K562 (cell line): Measurements from ENCODE around the gene OTOP3. TPM values are rescaled to one million over a fixed set of nuclear protein-coding genes. Genes with fewer than 3 reads are reported as not detected.
A peak's percentile ranks its signal among the peaks of the same experiment; 100 is the strongest.

ENCODE experiments used
- CCNT2 ChIP-seq: IDR thresholded peaks from 2 replicates; pipeline ENCODE4 v1.6.1; 2011; ENCODE audit warnings: borderline replicate concordance, low read depth, mild to moderate bottlenecking, moderate library complexity, mixed read lengths, low read length; ENCODE audit not compliant: insufficient read length; ENCODE audit errors: extremely low read depth
- CHCHD3 ChIP-seq: fragments of 250-450 bp; sonication (Bioruptor Pico); IDR thresholded peaks from 2 replicates; pipeline ENCODE4 v2.1.2; 2022; ENCODE audit warnings: mild to moderate bottlenecking
- CHD4 ChIP-seq: fragments of 200-600 bp; sonication (generic); IDR thresholded peaks from 3 replicates; pipeline ENCODE4 v1.6.1; 2012; ENCODE audit warnings: low read depth, mild to moderate bottlenecking, mixed read lengths, low read length, inconsistent platforms; ENCODE audit not compliant: insufficient read depth, insufficient replicate concordance, poor library complexity, severe bottlenecking
- CREBBP ChIP-seq: IDR thresholded peaks from one replicate; pipeline ENCODE4 v1.6.1; 2012; ENCODE audit warnings: low read depth, mild to moderate bottlenecking, control low read depth, inconsistent platforms, low read length
- GABPA ChIP-seq: fragments of 200-800 bp; sonication (Bioruptor generic); conservative IDR thresholded peaks from 2 replicates; pipeline ENCODE4 v1.6.1; 2016; ENCODE audit warnings: low read depth, missing genetic modification characterization, missing compliant biosample characterization
- JUND ChIP-seq, 2 experiments: IDR thresholded peaks; 2 replicates in 1 of 2; 3 replicates in 1 of 2; pipeline ENCODE4 v1.6.1; 2011; ENCODE audit warnings: borderline replicate concordance in 2 of 2, low read depth in 2 of 2, low read length in 2 of 2, improper control_type of control experiment in 1 of 2, missing biosample characterization in 1 of 2, missing genetic modification characterization in 1 of 2, missing genetic modification reagents in 1 of 2
- KAT2B ChIP-seq: IDR thresholded peaks from one replicate; pipeline ENCODE4 v1.6.1; 2012; ENCODE audit warnings: low read depth, mild to moderate bottlenecking, control low read depth, inconsistent platforms, low read length, moderate library complexity
- KDM5B ChIP-seq: fragments of 200-600 bp; sonication (generic); IDR thresholded peaks from 2 replicates; pipeline ENCODE4 v1.6.1; 2012; ENCODE audit warnings: low read depth, mild to moderate bottlenecking, moderate library complexity, low read length, control low read depth, inconsistent platforms; ENCODE audit not compliant: insufficient replicate concordance
- LEF1 ChIP-seq: fragments of 450-650 bp; IDR thresholded peaks from 2 replicates; pipeline ENCODE4 v1.6.1; 2016; ENCODE audit warnings: mild to moderate bottlenecking
- NRF1 ChIP-seq, 2 experiments: fragments of 450-650 bp; IDR thresholded peaks in 1 of 2; conservative IDR thresholded peaks in 1 of 2; 2 replicates each; pipeline ENCODE4 v1.6.1; 2014; ENCODE audit warnings: mild to moderate bottlenecking in 2 of 2
- POLR2B ChIP-seq: fragments of 450-650 bp; IDR thresholded peaks from 2 replicates; pipeline ENCODE4 v1.6.1; 2018; ENCODE audit warnings: low read depth; ENCODE audit not compliant: partially characterized antibody
- PPARD ChIP-seq: fragments of 250-450 bp; sonication (Bioruptor Pico); IDR thresholded peaks from 2 replicates; pipeline ENCODE4 v1.8.0; 2022; ENCODE audit warnings: inconsistent platforms, mild to moderate bottlenecking, moderate library complexity
- RB1 ChIP-seq: fragments of 450-650 bp; IDR thresholded peaks from 2 replicates; pipeline ENCODE4 v1.6.1; 2017; ENCODE audit warnings: low read depth, mild to moderate bottlenecking
- SMARCC2 ChIP-seq: fragments of 450-650 bp; IDR thresholded peaks from 2 replicates; pipeline ENCODE4 v1.6.1; 2017; ENCODE audit warnings: antibody characterized with exemption, moderate library complexity, mild to moderate bottlenecking, low read depth
- TEAD1 ChIP-seq, 2 experiments: fragments of 450-650 bp in 1 of 2; sonication (generic) in 1 of 2; formaldehyde crosslinking; IDR thresholded peaks; 2 replicates each; pipeline versions ENCODE4 v1.4.0 to v1.8.0; 2020 to 2022; ENCODE audit warnings: mild to moderate bottlenecking in 2 of 2, missing genetic modification reagents in 1 of 2
- YY1 ChIP-seq, 3 experiments: IDR thresholded peaks; 2 replicates each; pipeline ENCODE4 v1.6.1; 2011; ENCODE audit warnings: low read length in 2 of 3, mild to moderate bottlenecking in 2 of 3, moderate library complexity in 2 of 3, borderline replicate concordance in 1 of 3, control low read depth in 1 of 3, low read depth in 1 of 3; ENCODE audit not compliant: insufficient read depth in 3 of 3, insufficient replicate concordance in 2 of 3, control insufficient read depth in 1 of 3, insufficient read length in 1 of 3; ENCODE audit errors: extremely low read depth in 1 of 3
- ZNF436 ChIP-seq: fragments of 250-450, 450-650 bp; sonication (Bioruptor Pico); formaldehyde crosslinking; IDR thresholded peaks from 2 replicates; pipeline ENCODE4 v1.7.0; 2020; ENCODE audit warnings: mild to moderate bottlenecking
- ZNF444 ChIP-seq: fragments of 250-450 bp; sonication (Bioruptor Pico); IDR thresholded peaks from 2 replicates; pipeline ENCODE4 v1.4.0; 2020; ENCODE audit warnings: mild to moderate bottlenecking, moderate library complexity
- ZNF695 ChIP-seq: fragments of 450-650 bp; formaldehyde crosslinking; IDR thresholded peaks from 2 replicates; pipeline ENCODE4 v1.4.0; 2020; ENCODE audit warnings: mild to moderate bottlenecking, moderate library complexity
- ZNF778 ChIP-seq: fragments of 450-650 bp; formaldehyde crosslinking; IDR thresholded peaks from 2 replicates; pipeline ENCODE4 v1.4.0; 2020; ENCODE audit warnings: mild to moderate bottlenecking, moderate library complexity
- polyA plus RNA-seq, 8 experiments: library from polyadenylated mRNA; depleted of rRNA in 4 of 8; stranded (reverse) in 5 of 8; unstranded in 3 of 8; fragments of >200 nt; fragmentation: Nextera tagmentation in 2 of 8; fragmentation: Illumina TruSeq in 1 of 8; extraction: Ambion mirVana in 2 of 8; extraction: Trizol in 1 of 8; gene quantifications; 2 replicates each; pipeline versions ENCODE4 v1.2.1 to v1.2.3, GENCODE V29; 2011 to 2014; ENCODE audit warnings: inconsistent platforms in 1 of 8, missing spikeins in 1 of 8
- total RNA-seq, 7 experiments: library from RNA; depleted of rRNA in 6 of 7; stranded (reverse); fragments of >200 nt in 6 of 7; fragmentation: Illumina TruSeq in 2 of 7; extraction: Trizol in 2 of 7; gene quantifications; 2 replicates each; pipeline versions ENCODE4 v1.2.1 to v1.2.3, GENCODE V29; 2011 to 2021; ENCODE audit warnings: low replicate concordance in 1 of 7
- TF ChIP-seq, protein P1 (sequence below): fragments of 250-450 bp; sonication (Bioruptor Pico); IDR thresholded peaks from 2 replicates; pipeline ENCODE4 v1.8.0; 2021; ENCODE audit warnings: moderate library complexity, mild to moderate bottlenecking, inconsistent platforms
- TF ChIP-seq, protein P2 (sequence below): sonication (generic); formaldehyde crosslinking; IDR thresholded peaks from 2 replicates; pipeline ENCODE4 v1.8.0; 2022; ENCODE audit warnings: missing genetic modification reagents, mild to moderate bottlenecking, moderate library complexity, borderline replicate concordance

OTOP3 gene
- total and polyA plus RNA-seq, 9 of the 15 experiments (the other 6 are each of a cell fraction or from before 2014, with no cell fraction given) = not detected

DNA sequence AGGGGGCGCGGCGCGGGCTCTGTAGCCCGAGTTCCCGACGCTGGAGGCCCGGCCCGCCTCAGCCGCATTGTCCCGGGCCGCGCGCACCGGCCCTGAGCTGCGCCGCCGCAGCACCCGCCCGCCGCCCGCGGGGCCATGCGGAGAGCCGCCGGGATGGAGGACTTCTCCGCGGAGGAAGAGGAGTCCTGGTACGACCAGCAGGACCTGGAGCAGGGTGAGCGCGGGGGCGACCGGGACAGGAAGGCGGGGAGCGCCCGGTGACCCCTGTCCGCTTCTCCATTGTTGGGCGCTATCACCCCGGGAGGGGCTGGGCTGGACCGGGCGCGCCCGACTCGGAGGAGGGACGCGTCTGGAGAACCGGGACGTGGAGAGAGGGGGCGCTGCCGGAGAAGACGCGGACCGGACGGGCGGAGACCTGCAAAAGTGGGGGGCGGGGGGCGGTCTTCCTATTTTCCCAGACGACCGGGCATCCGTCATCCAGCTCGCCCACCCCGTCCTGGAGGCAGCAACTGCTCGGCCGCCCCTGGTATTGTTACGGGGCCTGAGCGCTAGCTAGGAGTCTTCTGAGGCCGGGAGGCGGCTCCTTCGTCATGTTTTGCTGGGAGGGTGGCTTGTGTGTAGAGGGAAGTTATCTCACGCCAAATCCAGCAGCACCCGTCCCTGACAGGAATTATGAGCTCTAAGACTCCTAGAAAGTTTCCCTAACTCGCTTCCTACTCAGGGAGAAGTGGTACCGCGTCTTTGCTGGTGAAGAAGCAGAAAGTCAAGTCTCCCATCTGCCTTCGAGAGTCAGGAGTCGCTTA is 52.4 kb downstream of the OTOP3 start (continued):
- no peak for TF ChIP-seq ZNF695 (CRISPR knock-in tag)
- TF ChIP-seq POLR2B = no peak
- peak; percentile 55; the same call in 1 of the 2 replicates for TF ChIP-seq RB1
- TF ChIP-seq, protein P1, sequence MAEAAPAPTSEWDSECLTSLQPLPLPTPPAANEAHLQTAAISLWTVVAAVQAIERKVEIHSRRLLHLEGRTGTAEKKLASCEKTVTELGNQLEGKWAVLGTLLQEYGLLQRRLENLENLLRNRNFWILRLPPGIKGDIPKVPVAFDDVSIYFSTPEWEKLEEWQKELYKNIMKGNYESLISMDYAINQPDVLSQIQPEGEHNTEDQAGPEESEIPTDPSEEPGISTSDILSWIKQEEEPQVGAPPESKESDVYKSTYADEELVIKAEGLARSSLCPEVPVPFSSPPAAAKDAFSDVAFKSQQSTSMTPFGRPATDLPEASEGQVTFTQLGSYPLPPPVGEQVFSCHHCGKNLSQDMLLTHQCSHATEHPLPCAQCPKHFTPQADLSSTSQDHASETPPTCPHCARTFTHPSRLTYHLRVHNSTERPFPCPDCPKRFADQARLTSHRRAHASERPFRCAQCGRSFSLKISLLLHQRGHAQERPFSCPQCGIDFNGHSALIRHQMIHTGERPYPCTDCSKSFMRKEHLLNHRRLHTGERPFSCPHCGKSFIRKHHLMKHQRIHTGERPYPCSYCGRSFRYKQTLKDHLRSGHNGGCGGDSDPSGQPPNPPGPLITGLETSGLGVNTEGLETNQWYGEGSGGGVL (CRISPR knock-in tag) = no peak
- 0 out of 4 replicates have a peak, but pooled peaks of 1 of the 2 experiments have one; percentile 27 for TF ChIP-seq TEAD1 (CRISPR knock-in tag; IDR thresholded peaks at IDR 0.05)
- TF ChIP-seq ZNF436 (CRISPR knock-in tag) = no peak
- TF ChIP-seq SMARCC2 = peak; percentile 55; the same call in 1 of the 2 replicates
- no peak for TF ChIP-seq PPARD
- no peak for TF ChIP-seq KAT2B
- TF ChIP-seq KDM5B = peak; percentile 69
- TF ChIP-seq LEF1 = no peak
- peak; percentile 72 to 77; a peak in 2 of 4 replicates for TF ChIP-seq NRF1 (conservative IDR thresholded peaks at IDR 0.05 in 1 of 2, IDR thresholded peaks at IDR 0.05 in 1 of 2)
- TF ChIP-seq ZNF444 = no peak
- TF ChIP-seq CHD4 = no peak
- TF ChIP-seq, protein P2, sequence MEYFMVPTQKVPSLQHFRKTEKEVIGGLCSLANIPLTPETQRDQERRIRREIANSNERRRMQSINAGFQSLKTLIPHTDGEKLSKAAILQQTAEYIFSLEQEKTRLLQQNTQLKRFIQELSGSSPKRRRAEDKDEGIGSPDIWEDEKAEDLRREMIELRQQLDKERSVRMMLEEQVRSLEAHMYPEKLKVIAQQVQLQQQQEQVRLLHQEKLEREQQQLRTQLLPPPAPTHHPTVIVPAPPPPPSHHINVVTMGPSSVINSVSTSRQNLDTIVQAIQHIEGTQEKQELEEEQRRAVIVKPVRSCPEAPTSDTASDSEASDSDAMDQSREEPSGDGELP (CRISPR knock-in tag) = peak; percentile 50
- TF ChIP-seq CHCHD3 (CRISPR knock-in tag) = no peak
- TF ChIP-seq JUND (IDR thresholded peaks at IDR 0.05; ENCODE audit: borderline replicate concordance, low read depth, low read length) = 0 out of 2 replicates have a peak, but pooled peaks have one; percentile 6
- no peak for TF ChIP-seq JUND (tag; IDR thresholded peaks at IDR 0.05; ENCODE audit: borderline replicate concordance, low read depth, low read length)
- TF ChIP-seq GABPA (tag) = 0 out of 2 replicates have a peak, but pooled peaks have one; percentile 33
- peak in 1 of 3 experiments; percentile 54 for TF ChIP-seq YY1 (IDR thresholded peaks at IDR 0.05; ENCODE audit: borderline replicate concordance in 1 of 3, control insufficient read depth in 1 of 3, extremely low read depth in 1 of 3, insufficient read depth in 3 of 3, insufficient read length in 1 of 3, insufficient replicate concordance in 2 of 3, low read depth in 1 of 3, low read length in 2 of 3)
- no peak for TF ChIP-seq ZNF778 (CRISPR knock-in tag)
- no peak for TF ChIP-seq CREBBP
- no peak for TF ChIP-seq CCNT2
